ENCODE data around the gene DOCK9.

GRCh38 chr13:98829541-98829940 is 148.3 kb downstream of the DOCK9 start:
- no peak for TF ChIP-seq NFIC (IDR thresholded peaks at IDR 0.05; ENCODE audit: borderline replicate concordance)
- no peak for TF ChIP-seq IRF3 (IDR thresholded peaks at IDR 0.05; ENCODE audit: low read depth, low read length)
- no peak for TF ChIP-seq YY1 (IDR thresholded peaks at IDR 0.05; ENCODE audit: low read depth)
- no peak for TF ChIP-seq RAD21 (IDR thresholded peaks at IDR 0.05; ENCODE audit: low read length)
- TF ChIP-seq FOXM1 (IDR thresholded peaks at IDR 0.05; ENCODE audit: low read depth), result no peak
- no peak for TF ChIP-seq POLR2AphosphoS5 (IDR thresholded peaks at IDR 0.05; ENCODE audit: low read depth, low read length)

Measured in SK-N-SH (cell line).